Mammary epithelial cell (primary cell): ENCODE data around the gene HOXB8.
A peak's percentile ranks its signal among the peaks of the same experiment; 100 is the strongest.

Source experiments
- EZH2 ChIP-seq: IDR thresholded peaks from 2 replicates; pipeline ENCODE4 v1.6.1; 2012; ENCODE audit warnings: low read length, inconsistent platforms, borderline replicate concordance
- TF ChIP-seq, protein P1 (sequence below), 2 donors: IDR thresholded peaks in 1 of 2; conservative IDR thresholded peaks in 1 of 2; 2 replicates each; pipeline ENCODE4 v1.5.1; 2011 to 2012; ENCODE audit warnings: inconsistent platforms in 2 of 2, low read length in 2 of 2, mild to moderate bottlenecking in 2 of 2, control low read depth in 1 of 2, low read depth in 1 of 2; ENCODE audit not compliant: insufficient read depth in 1 of 2; ENCODE audit errors: extremely low read depth in 1 of 2

DNA sequence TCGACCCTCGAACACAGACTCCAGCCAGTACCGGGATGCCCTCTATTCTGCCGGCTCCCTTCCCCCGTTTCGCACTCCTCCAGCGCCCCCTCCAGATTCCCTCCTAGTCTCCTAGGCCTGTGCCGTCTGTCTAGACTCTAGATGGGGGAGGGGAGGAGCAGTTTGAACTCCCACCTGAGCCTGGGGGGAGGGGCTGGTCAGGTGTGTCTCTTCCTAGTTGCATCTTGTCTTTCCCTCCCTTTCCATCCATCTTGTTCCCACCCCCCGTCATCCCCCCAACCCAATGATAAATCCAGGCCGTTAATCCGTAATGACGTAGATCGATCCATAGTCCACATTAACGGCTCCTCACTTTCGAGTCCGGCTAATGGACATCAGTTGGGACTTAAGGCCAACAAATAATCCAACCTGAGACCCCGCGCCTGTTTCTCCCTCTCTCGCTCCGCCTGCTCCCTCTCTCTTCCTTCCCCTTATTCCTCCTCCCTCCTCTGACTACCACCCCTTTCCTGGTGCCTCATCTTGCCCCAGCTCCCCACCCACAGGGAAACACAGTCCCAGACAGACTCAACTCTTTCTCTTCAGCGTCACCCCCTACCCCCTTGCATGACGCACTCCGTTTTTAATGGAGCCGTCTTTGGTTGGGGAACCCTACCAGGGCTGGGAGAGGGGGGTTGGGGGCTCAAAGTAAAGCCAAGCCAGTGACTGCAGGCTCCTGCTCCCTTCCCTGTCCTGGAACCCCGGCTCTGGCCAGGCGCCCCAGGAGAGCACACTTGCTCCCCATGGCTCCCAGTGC, 18.2 kb downstream of the HOXB8 start:
- TF ChIP-seq, protein P1, sequence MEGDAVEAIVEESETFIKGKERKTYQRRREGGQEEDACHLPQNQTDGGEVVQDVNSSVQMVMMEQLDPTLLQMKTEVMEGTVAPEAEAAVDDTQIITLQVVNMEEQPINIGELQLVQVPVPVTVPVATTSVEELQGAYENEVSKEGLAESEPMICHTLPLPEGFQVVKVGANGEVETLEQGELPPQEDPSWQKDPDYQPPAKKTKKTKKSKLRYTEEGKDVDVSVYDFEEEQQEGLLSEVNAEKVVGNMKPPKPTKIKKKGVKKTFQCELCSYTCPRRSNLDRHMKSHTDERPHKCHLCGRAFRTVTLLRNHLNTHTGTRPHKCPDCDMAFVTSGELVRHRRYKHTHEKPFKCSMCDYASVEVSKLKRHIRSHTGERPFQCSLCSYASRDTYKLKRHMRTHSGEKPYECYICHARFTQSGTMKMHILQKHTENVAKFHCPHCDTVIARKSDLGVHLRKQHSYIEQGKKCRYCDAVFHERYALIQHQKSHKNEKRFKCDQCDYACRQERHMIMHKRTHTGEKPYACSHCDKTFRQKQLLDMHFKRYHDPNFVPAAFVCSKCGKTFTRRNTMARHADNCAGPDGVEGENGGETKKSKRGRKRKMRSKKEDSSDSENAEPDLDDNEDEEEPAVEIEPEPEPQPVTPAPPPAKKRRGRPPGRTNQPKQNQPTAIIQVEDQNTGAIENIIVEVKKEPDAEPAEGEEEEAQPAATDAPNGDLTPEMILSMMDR (conservative IDR thresholded peaks at IDR 0.05 in 1 of 2, IDR thresholded peaks at IDR 0.05 in 1 of 2; ENCODE audit: extremely low read depth in 1 of 2, insufficient read depth in 1 of 2, low read depth in 1 of 2, low read length in 2 of 2), result no peak
- peak; percentile 11 for TF ChIP-seq EZH2
